H9 (cell line): ENCODE results near the gene DUOXA1. TPM values are rescaled to one million over a fixed set of nuclear protein-coding genes. Genes with fewer than 3 reads are reported as not detected.

Experiments used
- DNase-seq: peaks from one replicate; pipeline ENCODE4 v3.0.0-alpha.2; 2017
- H2AFZ ChIP-seq: one replicate; pipeline ENCODE4 v1.6.1; 2013; ENCODE audit warnings: mild to moderate bottlenecking, low read length, control low read depth, moderate library complexity
- H2AK5ac ChIP-seq: 2 replicates; pipeline ENCODE4 v1.6.1; 2013; ENCODE audit warnings: low read length, control low read depth, mixed read lengths; ENCODE audit not compliant: insufficient read length
- H2BK120ac ChIP-seq: one replicate; pipeline ENCODE4 v1.6.1; 2013; ENCODE audit warnings: low read depth, mild to moderate bottlenecking, low read length, control low read depth, inconsistent platforms; ENCODE audit not compliant: poor library complexity, severe bottlenecking
- H2BK12ac ChIP-seq: 2 replicates; pipeline ENCODE4 v1.6.1; 2013; ENCODE audit warnings: low read length, control low read depth, mixed read lengths, low read depth; ENCODE audit not compliant: insufficient read length
- H2BK15ac ChIP-seq: 2 replicates; pipeline ENCODE4 v1.6.1; 2013; ENCODE audit warnings: low read depth, low read length, control low read depth
- H2BK20ac ChIP-seq: one replicate; pipeline ENCODE4 v1.6.1; 2013; ENCODE audit warnings: low read depth, mild to moderate bottlenecking, low read length, control low read depth, inconsistent platforms; ENCODE audit not compliant: poor library complexity, severe bottlenecking
- H2BK5ac ChIP-seq: 2 replicates; pipeline ENCODE4 v1.6.1; 2013; ENCODE audit warnings: low read length, control low read depth, mixed read lengths; ENCODE audit not compliant: insufficient read length
- H3K14ac ChIP-seq: 2 replicates; pipeline ENCODE4 v1.6.1; 2013; ENCODE audit warnings: low read length, control low read depth; ENCODE audit not compliant: insufficient read depth
- H3K18ac ChIP-seq: 2 replicates; pipeline ENCODE4 v1.6.1; 2013; ENCODE audit warnings: low read depth, mild to moderate bottlenecking, mixed read lengths, low read length, control low read depth; ENCODE audit not compliant: insufficient read length
- H3K23ac ChIP-seq: 2 replicates; pipeline ENCODE4 v1.6.1; 2013; ENCODE audit warnings: low read length, control low read depth, mixed read lengths, low read depth; ENCODE audit not compliant: insufficient read length
- H3K23me2 ChIP-seq: 2 replicates; pipeline ENCODE4 v1.6.1; 2013; ENCODE audit warnings: low read depth, mild to moderate bottlenecking, mixed read lengths, low read length, control low read depth; ENCODE audit not compliant: insufficient read length, poor library complexity, severe bottlenecking
- H3K27ac ChIP-seq: 2 replicates; pipeline ENCODE4 v1.5.1; 2013; ENCODE audit warnings: low read length, control low read depth, mixed read lengths, low read depth; ENCODE audit not compliant: insufficient read length
- H3K27me3 ChIP-seq: 2 replicates; pipeline ENCODE4 v1.6.1; 2013; ENCODE audit warnings: low read length, control low read depth, inconsistent platforms; ENCODE audit not compliant: insufficient read depth
- H3K4ac ChIP-seq: 2 replicates; pipeline ENCODE4 v1.6.1; 2013; ENCODE audit warnings: low read depth, mild to moderate bottlenecking, control low read depth, inconsistent platforms, low read length, moderate library complexity
- H3K4me1 ChIP-seq: 2 replicates; pipeline ENCODE4 v1.6.1; 2013; ENCODE audit warnings: low read length, control low read depth, inconsistent platforms; ENCODE audit not compliant: insufficient read depth
- H3K4me2 ChIP-seq: 2 replicates; pipeline ENCODE4 v1.6.1; 2013; ENCODE audit warnings: low read length, control low read depth, mixed read lengths; ENCODE audit not compliant: insufficient read length, insufficient read depth
- H3K56ac ChIP-seq: 2 replicates; pipeline ENCODE4 v1.6.1; 2013; ENCODE audit warnings: low read depth, mild to moderate bottlenecking, mixed read lengths, low read length, control low read depth; ENCODE audit not compliant: insufficient read length
- H3K79me1 ChIP-seq: 2 replicates; pipeline ENCODE4 v1.6.1; 2013; ENCODE audit warnings: low read depth, mild to moderate bottlenecking, moderate library complexity, low read length, control low read depth, inconsistent platforms; ENCODE audit not compliant: insufficient read depth, poor library complexity, severe bottlenecking
- H3K79me2 ChIP-seq: 2 replicates; pipeline ENCODE4 v1.6.1; 2013; ENCODE audit warnings: low read length, control low read depth, inconsistent platforms; ENCODE audit not compliant: insufficient read depth
- H3K9ac ChIP-seq: 2 replicates; pipeline ENCODE4 v1.6.1; 2013; ENCODE audit warnings: low read length, control low read depth, mixed read lengths; ENCODE audit not compliant: insufficient read length; ENCODE audit errors: extremely low read depth
- H3K9me3 ChIP-seq: one replicate; pipeline ENCODE4 v1.6.1; 2013; ENCODE audit warnings: low read depth, low read length, inconsistent platforms; ENCODE audit not compliant: control insufficient read depth
- H3T11ph ChIP-seq: one replicate; pipeline ENCODE4 v1.6.1; 2013; ENCODE audit warnings: mild to moderate bottlenecking, low read length, control low read depth, inconsistent platforms
- H4K20me1 ChIP-seq: one replicate; pipeline ENCODE4 v1.6.1; 2013; ENCODE audit not compliant: control insufficient read depth, insufficient read length, insufficient read depth
- H4K5ac ChIP-seq: 2 replicates; pipeline ENCODE4 v1.6.1; 2013; ENCODE audit warnings: low read depth, mild to moderate bottlenecking, mixed read lengths, low read length, control low read depth; ENCODE audit not compliant: insufficient read length
- H4K8ac ChIP-seq: replicated peaks from 2 replicates; pipeline ENCODE4 v1.6.1; 2013; ENCODE audit warnings: low read length, control low read depth, mixed read lengths, low read depth; ENCODE audit not compliant: insufficient read length
- H4K91ac ChIP-seq: 2 replicates; pipeline ENCODE4 v1.6.1; 2013; ENCODE audit warnings: low read depth, mild to moderate bottlenecking, moderate library complexity, mixed read lengths, low read length, control low read depth; ENCODE audit not compliant: insufficient read length
- H3K27ac Mint-ChIP-seq, 3 experiments: 2 replicates in 2 of 3; 3 replicates in 1 of 3; pipeline ENCODE4 v1.8.0; 2020 to 2021; ENCODE audit warnings: mixed read lengths in 3 of 3, mild to moderate bottlenecking in 1 of 3, moderate library complexity in 1 of 3
- H3K27me3 Mint-ChIP-seq: 2 replicates; pipeline ENCODE4 v1.8.0; 2021; ENCODE audit warnings: low read depth, mild to moderate bottlenecking, moderate library complexity, mixed read lengths
- H3K36me3 Mint-ChIP-seq, 3 experiments: 2 replicates in 2 of 3; 3 replicates in 1 of 3; pipeline ENCODE4 v1.8.0; 2020 to 2021; ENCODE audit warnings: low read depth in 3 of 3, mixed read lengths in 3 of 3; ENCODE audit not compliant: insufficient read depth in 1 of 3
- H3K4me1 Mint-ChIP-seq, 2 experiments: 2 replicates each; pipeline ENCODE4 v1.8.0; 2020; ENCODE audit warnings: mixed read lengths in 2 of 2
- H3K4me3 Mint-ChIP-seq, 2 experiments: 2 replicates in 1 of 2; 3 replicates in 1 of 2; pipeline ENCODE4 v1.8.0; 2020 to 2021; ENCODE audit warnings: mild to moderate bottlenecking in 2 of 2, mixed read lengths in 2 of 2, moderate library complexity in 1 of 2
- H3K9me3 Mint-ChIP-seq, 2 experiments: 2 replicates in 1 of 2; 3 replicates in 1 of 2; pipeline ENCODE4 v1.8.0; 2020; ENCODE audit warnings: mild to moderate bottlenecking in 2 of 2, mixed read lengths in 2 of 2, moderate library complexity in 1 of 2
- CTCF ChIP-seq: fragments of 200-600 bp; sonication (generic); conservative IDR thresholded peaks from 3 replicates; pipeline ENCODE4 v1.8.0; 2021; ENCODE audit warnings: antibody characterized with exemption, mild to moderate bottlenecking
- WGBS: extraction: QIAGEN DNeasy Blood & Tissue Kit; methylation state at CpG from one replicate; pipeline ENCODE4 v1.1.7; 2013; ENCODE audit warnings: missing lambda C conversion rate, low lambda C conversion rate, mixed read lengths; ENCODE audit not compliant: insufficient read length; ENCODE audit errors: extremely low coverage; 5-methylcytosine and 5-hydroxymethylcytosine counted together
- total RNA-seq: library from RNA; stranded (reverse); gene quantifications from 2 replicates; pipeline ENCODE4 v1.2.1, GENCODE V29; 2021

The DUOXA1 gene
- total RNA-seq, 1 experiment from 2014 or later: 1.2 TPM

GRCh38 chr15:45171912-45172311, 42.2 kb upstream of the DUOXA1 start:
- no peak for TF ChIP-seq CTCF
- Mint-ChIP-seq H3K27me3 (no peaks in the 10 kb centered on the region), H3K4me1 (peaks cover 26 to 27% of the 10 kb centered on the region in 2 experiments), H3K36me3 (peaks cover 18 to 33% (median 20%) of the 10 kb centered on the region in 3 experiments; a peak in 6 of 7 replicates), H3K27ac (no peak overlapping the region), H3K4me3 (no peak overlapping the region), H3K9me3 (no peaks in the 10 kb centered on the region)
- H4K5ac ChIP-seq: no peak overlapping the region
- no peak overlapping the region for H3K4ac ChIP-seq
- H3K4me1 ChIP-seq: peaks cover 7% of the 10 kb centered on the region
- no peaks in the 10 kb centered on the region for H3K79me1 ChIP-seq
- WGBS: no CpG with 5 or more reads among the region's 12 CpGs
- H4K8ac ChIP-seq: no peak overlapping the region
- H2AK5ac ChIP-seq: no peak overlapping the region
- H4K91ac ChIP-seq: no peak overlapping the region
- no peak overlapping the region for H2BK5ac ChIP-seq
- no peak overlapping the region for H3K56ac ChIP-seq
- no peak overlapping the region for H2BK20ac ChIP-seq
- H3K27ac ChIP-seq: no peak overlapping the region
- no peak overlapping the region for H2AFZ ChIP-seq
- no peaks in the 10 kb centered on the region for H4K20me1 ChIP-seq
- no peak overlapping the region for H3K4me2 ChIP-seq
- no peak overlapping the region for H2BK120ac ChIP-seq
- H3K23me2 ChIP-seq: no peaks in the 10 kb centered on the region
- no peaks in the 10 kb centered on the region for H3K79me2 ChIP-seq
- no peak overlapping the region for H3K23ac ChIP-seq
- no peak overlapping the region for H3K9ac ChIP-seq
- no peak overlapping the region for H3K18ac ChIP-seq
- no peak overlapping the region for H3K14ac ChIP-seq
- H2BK15ac ChIP-seq: no peak overlapping the region
- no peaks in the 10 kb centered on the region for H3K9me3 ChIP-seq
- no peak overlapping the region for H2BK12ac ChIP-seq
- H3K27me3 ChIP-seq: no peaks in the 10 kb centered on the region
- H3T11ph ChIP-seq: no peak overlapping the region
- DNase-seq: no peak
